ENCODE data around the gene PTPRG. TPM values are rescaled to one million over a fixed set of nuclear protein-coding genes. Genes with fewer than 3 reads are reported as not detected.

PTPRG gene
- total RNA-seq, 3 donors from 2014 or later (not counting 1 experiment from before 2014, with no cell fraction given): 1.0 to 2.9 (median 2.5) TPM

GRCh38 chr3:61933798-61934504 lies 372.6 kb downstream of the PTPRG start:
- Histone ChIP-seq H3K4me1 (ENCODE audit: control insufficient read depth, insufficient read depth, low read length) (no peaks in the 10 kb centered on the region), H3K9me3 (ENCODE audit: control insufficient read depth, insufficient read depth, low read length) (no peaks in the 10 kb centered on the region), H3K27me3 (ENCODE audit: control insufficient read depth, insufficient read depth, low read length) (no peaks in the 10 kb centered on the region), H3K27ac (ENCODE audit: low read length) (no peak overlapping the region), H3K4me3 (ENCODE audit: low read length) (no peak overlapping the region), H3K36me3 (ENCODE audit: control insufficient read depth, insufficient read depth, low read length) (no peaks in the 10 kb centered on the region)
- intact Hi-C loops (cut with micrococcal nuclease): no loop called here
- H3K4me3 Mint-ChIP-seq: no peak overlapping the region
- no peaks in the 10 kb centered on the region for H3K36me3 Mint-ChIP-seq
- no peaks in the 10 kb centered on the region for H3K4me1 Mint-ChIP-seq
- no peak for DNase-seq
- no peak for TF ChIP-seq CTCF (IDR thresholded peaks at IDR 0.05)
- H3K9me3 Mint-ChIP-seq: peaks cover 0 to 3% of the 10 kb centered on the region in 2 donors
- WGBS (ENCODE audit: insufficient coverage): 77% methylated on average over 4 of the region's 5 CpGs
- ATAC-seq: no peak
- H3K27me3 Mint-ChIP-seq (ENCODE audit: low read depth in 2 of 2): peaks cover 0 to 2% of the 10 kb centered on the region in 2 donors
- H3K27ac Mint-ChIP-seq: no peak overlapping the region

- no peak for TF ChIP-seq CTCF (IDR thresholded peaks at IDR 0.05)
- no peak overlapping the region for H3K27ac Mint-ChIP-seq
These were observed 373.1 kb downstream of the PTPRG start for GRCh38 chr3:61934505-61934871.

GRCh38 chr3:61935814-61936213 lies 374.4 kb downstream of the PTPRG start:
- DNase-seq: no peak
- Histone ChIP-seq H3K27ac (ENCODE audit: low read length) (no peak overlapping the region), H3K4me1 (ENCODE audit: control insufficient read depth, insufficient read depth, low read length) (no peaks in the 10 kb centered on the region), H3K27me3 (ENCODE audit: control insufficient read depth, insufficient read depth, low read length) (no peaks in the 10 kb centered on the region), H3K36me3 (ENCODE audit: control insufficient read depth, insufficient read depth, low read length) (no peaks in the 10 kb centered on the region), H3K9me3 (ENCODE audit: control insufficient read depth, insufficient read depth, low read length) (no peaks in the 10 kb centered on the region), H3K4me3 (ENCODE audit: low read length) (no peak overlapping the region)
- TF ChIP-seq CTCF (IDR thresholded peaks at IDR 0.05): no peak
- no peaks in the 10 kb centered on the region for H3K36me3 Mint-ChIP-seq
- no peak overlapping the region for H3K27ac Mint-ChIP-seq
- ATAC-seq: no peak
- H3K9me3 Mint-ChIP-seq: peaks cover 0 to 3% of the 10 kb centered on the region in 2 donors
- H3K4me1 Mint-ChIP-seq: no peaks in the 10 kb centered on the region
- H3K27me3 Mint-ChIP-seq (ENCODE audit: low read depth in 2 of 2): peaks cover 0 to 2% of the 10 kb centered on the region in 2 donors
- 83% methylated on average over 2 of the region's 3 CpGs for WGBS (ENCODE audit: insufficient coverage)
- intact Hi-C loops (cut with micrococcal nuclease): no loop called here
- H3K4me3 Mint-ChIP-seq: no peak overlapping the region

More at GRCh38 chr3:61934505-61934871, 373.1 kb downstream of the PTPRG start:
- intact Hi-C loops (cut with micrococcal nuclease): no loop called here
- H3K36me3 Mint-ChIP-seq: no peaks in the 10 kb centered on the region
- DNase-seq (no peak), ATAC-seq (no peak)
- peaks cover 0 to 3% of the 10 kb centered on the region in 2 donors for H3K9me3 Mint-ChIP-seq
- no peak overlapping the region for H3K27ac ChIP-seq (ENCODE audit: low read length)
- no peak overlapping the region for H3K4me3 Mint-ChIP-seq
- peaks cover 0 to 2% of the 10 kb centered on the region in 2 donors for H3K27me3 Mint-ChIP-seq (ENCODE audit: low read depth in 2 of 2)
- no peaks in the 10 kb centered on the region for H3K4me1 ChIP-seq (ENCODE audit: control insufficient read depth, insufficient read depth, low read length)
- no peak overlapping the region for H3K4me3 ChIP-seq (ENCODE audit: low read length)
- no peaks in the 10 kb centered on the region for H3K36me3 ChIP-seq (ENCODE audit: control insufficient read depth, insufficient read depth, low read length)
- WGBS (ENCODE audit: insufficient coverage): 81% methylated on average over 1 of the region's 1 CpG
- no peaks in the 10 kb centered on the region for H3K9me3 ChIP-seq (ENCODE audit: control insufficient read depth, insufficient read depth, low read length)
- no peaks in the 10 kb centered on the region for H3K27me3 ChIP-seq (ENCODE audit: control insufficient read depth, insufficient read depth, low read length)
- no peaks in the 10 kb centered on the region for H3K4me1 Mint-ChIP-seq

Data from natural killer cell (primary cell).